Spleen (tissue), 11 donors: ENCODE measurements around the gene LRRC56. TPM values are rescaled to one million over a fixed set of nuclear protein-coding genes. Genes with fewer than 3 reads are reported as not detected.

Source experiments
- DNase-seq: peaks from one replicate; pipeline ENCODE4 v3.0.0-alpha.2; 2020
- H3K27ac ChIP-seq, 8 donors: fragments of 200-600 bp; sonication (generic) in 7 of 8; 1 replicate in 4 of 8; 2 replicates in 4 of 8; pipeline versions ENCODE4 v1.5.0 to v1.8.0; 2016 to 2021; ENCODE audit warnings: inconsistent platforms in 4 of 8, mild to moderate bottlenecking in 4 of 8, moderate library complexity in 1 of 8
- H3K27me3 ChIP-seq, 7 donors: fragments of 200-600 bp; sonication (generic) in 6 of 7; replicated peaks in 1 of 7; 1 replicate in 4 of 7; 2 replicates in 3 of 7; pipeline versions ENCODE4 v1.5.0 to v1.8.0; 2016 to 2021; ENCODE audit warnings: inconsistent platforms in 3 of 7, mild to moderate bottlenecking in 1 of 7
- H3K36me3 ChIP-seq, 6 donors: fragments of 200-600 bp; sonication (generic) in 5 of 6; 1 replicate in 4 of 6; 2 replicates in 2 of 6; pipeline versions ENCODE4 v1.5.0 to v1.8.0; 2016 to 2021; ENCODE audit warnings: inconsistent platforms in 2 of 6
- H3K4me1 ChIP-seq, 6 donors: fragments of 200-600 bp; sonication (generic) in 5 of 6; 1 replicate in 3 of 6; 2 replicates in 3 of 6; pipeline versions ENCODE4 v1.5.0 to v1.8.0; 2016 to 2021; ENCODE audit warnings: inconsistent platforms in 3 of 6
- H3K4me3 ChIP-seq, 8 donors: fragments of 200-600 bp; sonication (generic) in 7 of 8; 1 replicate in 4 of 8; 2 replicates in 4 of 8; pipeline versions ENCODE4 v1.5.0 to v1.8.0; 2016 to 2021; ENCODE audit warnings: inconsistent platforms in 4 of 8, mild to moderate bottlenecking in 4 of 8, moderate library complexity in 2 of 8
- H3K9me3 ChIP-seq, 8 donors: fragments of 200-600 bp; sonication (generic) in 7 of 8; 1 replicate in 4 of 8; 2 replicates in 4 of 8; pipeline versions ENCODE4 v1.5.0 to v1.8.0; 2016 to 2021; ENCODE audit warnings: inconsistent platforms in 4 of 8
- POLR2A ChIP-seq, 3 donors: fragments of 450-650 bp; IDR thresholded peaks; one replicate each; pipeline ENCODE4 v1.5.1; 2017; ENCODE audit warnings: antibody characterized with exemption in 3 of 3, mild to moderate bottlenecking in 1 of 3
- POLR2AphosphoS5 ChIP-seq, 3 donors: sonication (generic); formaldehyde crosslinking; IDR thresholded peaks; one replicate each; pipeline ENCODE4 v1.5.1; 2017; ENCODE audit warnings: antibody characterized with exemption in 3 of 3
- WGBS, 5 donors: extraction: QIAGEN DNeasy Blood & Tissue Kit in 3 of 5; methylation state at CpG; one replicate each; pipeline versions ENCODE4 v1.1.5 to v1.1.7; 2013 to 2018; 5-methylcytosine and 5-hydroxymethylcytosine counted together
- intact Hi-C: fragments of 100-400 bp; cut with DNase I; formaldehyde crosslinking; loops from one replicate; pipeline ENCODE4 v1.15.0; 2023; ENCODE audit warnings: low total_unique reads
- polyA plus RNA-seq, 3 donors: library from polyadenylated mRNA; stranded (reverse); fragments of 200-250 nt; gene quantifications; one replicate each; pipeline ENCODE4 v1.2.1, GENCODE V29; 2013
- total RNA-seq, 7 donors: library from RNA; depleted of rRNA in 3 of 7; stranded (reverse); fragments of >200 nt in 3 of 7; fragmentation: NEBNext Ultra II Directional in 4 of 7; extraction: Animal tissue kit (Norgen Biotek cat#: 25700) in 4 of 7; gene quantifications; one replicate each; pipeline versions ENCODE4 v1.1.0 to v1.2.1, GENCODE V29; 2016 to 2021
- TF ChIP-seq, protein P1 (sequence below), 11 experiments: fragments of 200-600 bp in 7 of 11; fragments of 450-650 bp in 4 of 11; sonication (generic) in 4 of 11; IDR thresholded peaks in 8 of 11; conservative IDR thresholded peaks in 3 of 11; 1 replicate in 7 of 11; 2 replicates in 4 of 11; pipeline versions ENCODE4 v1.4.0 to v1.8.0; 2016 to 2021; ENCODE audit warnings: antibody characterized with exemption in 11 of 11, inconsistent platforms in 4 of 11, mild to moderate bottlenecking in 1 of 11
- donor health status: healthy with polysubstance abuse.
- donor health status: DM: no; HTN: no; CAD: no; lungs with moderate emphysema.
- donor health status: DM: no; HTN: no; CAD: no.
- donor health status: Bipolar disorder and iron deficiency.
- donor health status: healthy.
- donor health status: DM: no; HTN: no; CAD: no.
- donor health status: DM: yes; HTN: yes; CAD: no.

LRRC56 gene
- total and polyA plus RNA-seq, 10 donors, result 1.0 to 4.6 (median 2.3) TPM

- peaks cover 25 to 57% (median 52%) of the 10 kb centered on the region in 6 donors for H3K4me1 ChIP-seq
- peaks cover 0 to 39% (median 2%) of the 10 kb centered on the region in 6 donors for H3K36me3 ChIP-seq
- H3K27me3 ChIP-seq, result no peaks in the 10 kb centered on the region
- peak; percentile 100 for DNase-seq
- 0 to 2% (median 1%) methylated on average over 40 to 93 of the region's 93 CpGs; no CpG with 5 or more reads in 1 of the 5 donors for WGBS, 5 donors
- H3K27ac ChIP-seq, result peak within 1 kb of the TSS; percentile 95 to 100 (median 99)
- H3K9me3 ChIP-seq, result no peaks in the 10 kb centered on the region
- H3K4me3 ChIP-seq, result peak within 1 kb of the TSS; percentile 61 to 94 (median 79)
- intact Hi-C loops, result no loop called here
- peak; percentile 83 to 90 (median 84) for TF ChIP-seq POLR2AphosphoS5 (IDR thresholded peaks at IDR 0.05)
- TF ChIP-seq, protein P1, sequence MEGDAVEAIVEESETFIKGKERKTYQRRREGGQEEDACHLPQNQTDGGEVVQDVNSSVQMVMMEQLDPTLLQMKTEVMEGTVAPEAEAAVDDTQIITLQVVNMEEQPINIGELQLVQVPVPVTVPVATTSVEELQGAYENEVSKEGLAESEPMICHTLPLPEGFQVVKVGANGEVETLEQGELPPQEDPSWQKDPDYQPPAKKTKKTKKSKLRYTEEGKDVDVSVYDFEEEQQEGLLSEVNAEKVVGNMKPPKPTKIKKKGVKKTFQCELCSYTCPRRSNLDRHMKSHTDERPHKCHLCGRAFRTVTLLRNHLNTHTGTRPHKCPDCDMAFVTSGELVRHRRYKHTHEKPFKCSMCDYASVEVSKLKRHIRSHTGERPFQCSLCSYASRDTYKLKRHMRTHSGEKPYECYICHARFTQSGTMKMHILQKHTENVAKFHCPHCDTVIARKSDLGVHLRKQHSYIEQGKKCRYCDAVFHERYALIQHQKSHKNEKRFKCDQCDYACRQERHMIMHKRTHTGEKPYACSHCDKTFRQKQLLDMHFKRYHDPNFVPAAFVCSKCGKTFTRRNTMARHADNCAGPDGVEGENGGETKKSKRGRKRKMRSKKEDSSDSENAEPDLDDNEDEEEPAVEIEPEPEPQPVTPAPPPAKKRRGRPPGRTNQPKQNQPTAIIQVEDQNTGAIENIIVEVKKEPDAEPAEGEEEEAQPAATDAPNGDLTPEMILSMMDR (IDR thresholded peaks at IDR 0.05 in 8 of 11, conservative IDR thresholded peaks at IDR 0.05 in 3 of 11), result no peak
- no peak for TF ChIP-seq POLR2A (IDR thresholded peaks at IDR 0.05)
Observed at GRCh38 chr11:506995-507726, 30.2 kb upstream of the LRRC56 start, which contains the start of gene RNH1. Gene RNH1, minus strand, starts transcription at chr11:507242. Its CDS starts 5,080 bp downstream, at chr11:502162.

DNA sequence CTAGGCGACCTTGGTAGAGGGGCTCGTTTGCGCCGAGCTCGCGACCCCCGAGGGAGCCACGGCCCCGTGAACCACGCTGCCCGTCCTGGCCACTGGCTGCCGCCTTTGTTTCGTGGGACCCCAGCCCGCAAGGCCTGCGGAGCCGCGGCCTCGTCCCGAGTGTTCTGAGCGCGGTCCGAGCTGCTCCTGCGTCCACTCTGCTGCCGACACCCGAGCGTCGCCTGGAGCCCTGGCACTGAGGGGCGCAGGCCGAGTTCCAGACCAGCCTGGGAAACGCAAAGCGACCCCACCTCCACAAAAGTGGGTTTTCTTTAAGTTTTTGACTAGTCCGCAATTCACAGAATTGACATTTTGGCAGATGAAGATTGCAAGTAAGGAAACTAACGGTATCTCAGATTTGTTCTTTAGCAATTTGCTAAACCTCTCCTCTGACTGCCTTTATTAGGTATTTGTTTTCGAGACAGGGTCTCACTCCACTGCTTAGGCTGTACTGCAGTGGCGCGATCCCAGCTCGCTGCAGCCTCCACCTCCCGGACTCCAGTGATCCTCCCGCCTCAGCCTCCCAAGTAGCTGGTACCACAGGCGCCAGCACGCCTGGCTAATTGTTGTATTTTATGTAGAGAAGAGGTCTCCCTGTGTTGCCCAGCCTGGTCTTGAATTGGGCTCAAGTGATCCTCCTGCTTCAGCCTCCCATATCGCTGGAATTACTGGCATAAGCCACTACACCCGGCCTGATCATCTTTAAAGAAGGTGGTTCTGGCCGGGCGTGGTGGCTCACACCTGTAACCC is 29.4 kb upstream of the LRRC56 start:
- intact Hi-C loops, result no loop called here
- H3K36me3 ChIP-seq, result peaks cover 0 to 42% (median 2%) of the 10 kb centered on the region in 6 donors
- peak overlapping the region; percentile 38 to 85 (median 72) for H3K4me3 ChIP-seq
- no peaks in the 10 kb centered on the region for H3K27me3 ChIP-seq
- H3K9me3 ChIP-seq, result no peaks in the 10 kb centered on the region
- no peak for TF ChIP-seq POLR2AphosphoS5 (IDR thresholded peaks at IDR 0.05)
- TF ChIP-seq, protein P1 (IDR thresholded peaks at IDR 0.05 in 8 of 11, conservative IDR thresholded peaks at IDR 0.05 in 3 of 11), result no peak
- no peak for TF ChIP-seq POLR2A (IDR thresholded peaks at IDR 0.05)
- WGBS, 5 donors, result 45 to 63% (median 47%) methylated on average over 32 to 45 of the region's 45 CpGs
- H3K27ac ChIP-seq, result peak overlapping the region; percentile 67 to 100 (median 99)
- peak; percentile 80 for DNase-seq
- H3K4me1 ChIP-seq, result peaks cover 22 to 53% (median 44%) of the 10 kb centered on the region in 6 donors

GRCh38 chr11:508956-509355 is 28.4 kb upstream of the LRRC56 start:
- Histone ChIP-seq H3K4me3 (no peak overlapping the region), H3K9me3 (no peaks in the 10 kb centered on the region), H3K27ac (no peak overlapping the region), H3K27me3 (no peaks in the 10 kb centered on the region), H3K4me1 (peaks cover 17 to 43% (median 34%) of the 10 kb centered on the region in 6 donors), H3K36me3 (peaks cover 0 to 51% (median 2%) of the 10 kb centered on the region in 6 donors)
- no peak for DNase-seq
- 86 to 97% (median 93%) methylated on average over 5 of the region's 5 CpGs for WGBS, 5 donors
- intact Hi-C loops, result no loop called here
- TF ChIP-seq, protein P1 (IDR thresholded peaks at IDR 0.05 in 8 of 11, conservative IDR thresholded peaks at IDR 0.05 in 3 of 11), result no peak
- TF ChIP-seq POLR2AphosphoS5 (IDR thresholded peaks at IDR 0.05) (no peak), POLR2A (IDR thresholded peaks at IDR 0.05) (no peak)
